GM12878 (cell line): ENCODE data around the gene HNRNPAB. TPM values are rescaled to one million over a fixed set of nuclear protein-coding genes. Genes with fewer than 3 reads are reported as not detected.

ENCODE experiments used
- ATAC-seq: fragments of 200-7000 bp; cut with Tn5 transposase; 3 replicates; pipeline ENCODE4 v1.9.1; 2020; ENCODE audit warnings: mild to moderate bottlenecking, moderate library complexity
- BruUV-seq: library from RNA; stranded (reverse); fragments of 400-500 nt; replicated peaks from 2 replicates; lab custom pipeline; 2021; lab: Mats Ljungman, UMichigan
- CTCF ChIA-PET: fragments of 300-600 bp; sonication (Branson Sonifier 250); formaldehyde crosslinking; extraction: SDS; loops from one replicate; lab custom pipeline; 2021; ENCODE audit warnings: inconsistent platforms; lab: Yijun Ruan, JAX
- POLR2A ChIA-PET: fragments of 350-600 bp; formaldehyde crosslinking; extraction: SDS; loops from one replicate; lab custom pipeline; 2021; ENCODE audit warnings: inconsistent platforms; lab: Charles Lee
- RAD21 ChIA-PET: fragments of 300-600 bp; sonication (Branson Sonifier 250); formaldehyde crosslinking; loops from one replicate; lab custom pipeline; 2023; ENCODE audit warnings: antibody characterized with exemption; ENCODE audit not compliant: unreplicated experiment; lab: Charles Lee
- SMC1A ChIA-PET: fragments of 300-600 bp; sonication (Branson Sonifier 250); formaldehyde crosslinking; loops from one replicate; lab custom pipeline; 2023; ENCODE audit not compliant: unreplicated experiment, uncharacterized antibody; lab: Charles Lee
- DNase-seq: peaks from one replicate; pipeline ENCODE4 v3.0.0-alpha.2; 2011; ENCODE audit warnings: low read depth, low spot score
- FAIRE-seq: peaks from 3 replicates; lab custom pipeline; 2011; peaks lifted over from hg19 to GRCh38; lab: Jason Lieb, UNC
- H2AFZ ChIP-seq: 2 replicates; pipeline ENCODE4 v1.6.0; 2011; ENCODE audit warnings: low read depth, low read length, control low read depth; ENCODE audit not compliant: control insufficient read depth
- H3K27ac ChIP-seq: 2 replicates; pipeline ENCODE4 v1.5.1; 2011; ENCODE audit warnings: control low read depth; ENCODE audit not compliant: control insufficient read depth, insufficient read depth
- H3K27me3 ChIP-seq, 2 experiments: replicated peaks in 1 of 2; 2 replicates each; pipeline versions ENCODE4 v1.6.0 to v1.6.1; 2011; ENCODE audit warnings: low read length in 1 of 2; ENCODE audit not compliant: control insufficient read depth in 2 of 2, insufficient read depth in 2 of 2
- H3K36me3 ChIP-seq, 2 experiments: 2 replicates each; pipeline ENCODE4 v1.5.1; 2011; ENCODE audit warnings: low read length in 1 of 2; ENCODE audit not compliant: control insufficient read depth in 2 of 2, insufficient read depth in 2 of 2
- H3K4me1 ChIP-seq: 2 replicates; pipeline ENCODE4 v1.6.1; 2011; ENCODE audit warnings: mild to moderate bottlenecking, low read length, moderate library complexity, mixed read lengths; ENCODE audit not compliant: control insufficient read depth, insufficient read depth
- H3K4me2 ChIP-seq: 2 replicates; pipeline ENCODE4 v1.6.0; 2011; ENCODE audit warnings: control low read depth; ENCODE audit not compliant: control insufficient read depth, insufficient read depth
- H3K4me3 ChIP-seq: fragments of 200-600 bp; sonication (generic); 2 replicates; pipeline ENCODE4 v1.5.1; 2016
- H3K79me2 ChIP-seq: 2 replicates; pipeline ENCODE4 v1.6.0; 2011; ENCODE audit warnings: low read length; ENCODE audit not compliant: control insufficient read depth, insufficient read depth
- H3K9ac ChIP-seq: 2 replicates; pipeline ENCODE4 v1.8.0; 2011; ENCODE audit warnings: low read length, control low read depth, mixed read lengths; ENCODE audit not compliant: control insufficient read depth, insufficient read depth
- H3K9me3 ChIP-seq: replicated peaks from 3 replicates; pipeline ENCODE4 v1.5.1; 2011; ENCODE audit warnings: mild to moderate bottlenecking, low read length; ENCODE audit not compliant: control insufficient read depth, insufficient read depth
- H4K20me1 ChIP-seq: 2 replicates; pipeline ENCODE4 v1.6.0; 2011; ENCODE audit not compliant: control insufficient read depth, insufficient read depth
- ETV6 ChIP-seq, 2 experiments: fragments of 450-650 bp in 1 of 2; IDR thresholded peaks in 1 of 2; conservative IDR thresholded peaks in 1 of 2; 2 replicates each; pipeline ENCODE4 v1.6.1; 2014; ENCODE audit warnings: antibody characterized with exemption in 1 of 2, borderline replicate concordance in 1 of 2, low read depth in 1 of 2, mild to moderate bottlenecking in 1 of 2, moderate library complexity in 1 of 2
- HDAC2 ChIP-seq: fragments of 200-600 bp; sonication (generic); IDR thresholded peaks from 2 replicates; pipeline ENCODE4 v1.6.1; 2017
- IKZF2 ChIP-seq, 2 experiments: fragments of 450-650 bp; IDR thresholded peaks; 2 replicates each; pipeline ENCODE4 v1.6.1; 2017; ENCODE audit warnings: mild to moderate bottlenecking in 2 of 2, moderate library complexity in 2 of 2
- NFYB ChIP-seq: IDR thresholded peaks from 2 replicates; pipeline ENCODE4 v1.6.1; 2011; ENCODE audit warnings: low read depth, mild to moderate bottlenecking, low read length, improper control_type of control experiment, moderate library complexity; ENCODE audit not compliant: insufficient read depth
- NR2C1 ChIP-seq: fragments of 450-650 bp; IDR thresholded peaks from 2 replicates; pipeline ENCODE4 v1.6.1; 2017; ENCODE audit warnings: antibody characterized with exemption, mild to moderate bottlenecking, moderate library complexity
- NR2F1 ChIP-seq: fragments of 450-650 bp; conservative IDR thresholded peaks from 2 replicates; pipeline ENCODE4 v1.6.1; 2017; ENCODE audit warnings: mild to moderate bottlenecking
- RBBP5 ChIP-seq: fragments of 200-600 bp; sonication (generic); conservative IDR thresholded peaks from 2 replicates; pipeline ENCODE4 v1.6.1; 2016
- SMAD1 ChIP-seq: fragments of 450-650 bp; IDR thresholded peaks from 2 replicates; pipeline ENCODE4 v1.6.1; 2018; ENCODE audit warnings: mild to moderate bottlenecking, low read depth; ENCODE audit not compliant: partially characterized antibody
- SUZ12 ChIP-seq: fragments of 200-600 bp; sonication (generic); IDR thresholded peaks from one replicate; pipeline ENCODE4 v1.6.1; 2018; ENCODE audit warnings: antibody characterized with exemption, mild to moderate bottlenecking; ENCODE audit not compliant: unreplicated experiment
- ZBED1 ChIP-seq: IDR thresholded peaks from 2 replicates; pipeline ENCODE4 v1.6.1; 2016; ENCODE audit warnings: borderline replicate concordance
- WGBS: methylation state at CpG from one replicate; pipeline ENCODE4 v1.1.6; 2016; ENCODE audit warnings: low lambda C conversion rate; ENCODE audit not compliant: insufficient replicate concordance, insufficient coverage; ENCODE audit errors: missing lambda C conversion rate; 5-methylcytosine and 5-hydroxymethylcytosine counted together
- in situ Hi-C: fragments of 300-500 bp; cut with MboI; formaldehyde crosslinking; loops from 9 replicates; pipeline ENCODE4 v1.14.3; 2018; ENCODE audit warnings: mixed read lengths
- intact Hi-C: fragments of 100-400 bp; cut with micrococcal nuclease; formaldehyde crosslinking; loops from one replicate; pipeline ENCODE4 v1.14.2; 2022; ENCODE audit not compliant: unreplicated experiment
- polyA plus RNA-seq, 11 experiments: library from polyadenylated mRNA; depleted of rRNA in 4 of 11; unstranded in 6 of 11; stranded (reverse) in 5 of 11; fragments of >200 nt; fragmentation: Nextera tagmentation in 4 of 11; fragmentation: Illumina TruSeq in 1 of 11; extraction: Ambion mirVana in 4 of 11; extraction: Trizol in 1 of 11; gene quantifications; 1 replicate in 1 of 11; 2 replicates in 10 of 11; pipeline versions ENCODE4 v1.2.1 to v1.2.3, GENCODE V29; 2011 to 2016; ENCODE audit warnings: inconsistent platforms in 2 of 11, missing spikeins in 2 of 11, low read depth in 1 of 11
- total RNA-seq, 4 experiments: library from RNA; depleted of rRNA in 3 of 4; stranded (reverse); fragments of >200 nt in 3 of 4; fragmentation: Illumina TruSeq in 1 of 4; extraction: Trizol in 1 of 4; gene quantifications; 2 replicates each; pipeline versions ENCODE4 v1.2.1 to v1.2.3, GENCODE V29; 2013 to 2021
- TF ChIP-seq, protein P1 (sequence below): fragments of 450-650 bp; IDR thresholded peaks from 2 replicates; pipeline ENCODE4 v1.6.1; 2017; ENCODE audit warnings: mild to moderate bottlenecking
- TF ChIP-seq, protein P2 (sequence below): fragments of 450-650 bp; IDR thresholded peaks from 2 replicates; pipeline ENCODE4 v1.6.1; 2014; ENCODE audit warnings: mild to moderate bottlenecking

Gene HNRNPAB
- total and polyA plus RNA-seq, 10 of the 15 experiments (the other 5 are each of a cell fraction or from before 2014, with no cell fraction given): 42.3 to 330 (median 230) TPM

DNA sequence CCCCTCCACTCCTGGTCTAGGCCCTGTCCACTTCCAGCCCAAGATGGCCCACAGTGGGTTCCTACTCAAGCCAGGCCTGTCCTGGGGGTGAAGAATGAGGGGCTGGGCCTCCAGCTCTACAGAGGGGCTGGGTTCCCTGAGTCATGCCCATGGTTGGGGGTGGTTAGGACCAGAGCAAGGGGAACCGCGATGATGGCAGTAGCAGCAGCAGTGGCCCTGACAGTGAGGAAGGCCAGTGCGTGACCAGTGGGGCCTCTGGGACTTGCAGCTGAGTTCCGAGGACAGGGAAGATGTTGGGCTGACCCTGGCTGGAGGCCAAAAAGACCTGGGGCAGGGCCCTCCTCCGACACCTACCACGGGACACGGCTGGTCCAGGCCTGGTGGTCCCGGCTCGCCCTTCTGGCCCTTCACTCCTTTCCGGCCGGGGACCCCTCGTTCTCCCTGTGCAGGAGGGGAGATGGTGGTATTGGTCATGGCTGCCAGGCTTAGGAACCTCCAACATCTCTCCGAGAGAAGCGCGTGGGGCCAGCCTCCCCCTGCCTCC is 37.4 kb downstream of the HNRNPAB start:
- ChIA-PET POLR2A (no interaction called here), SMC1A (no interaction called here), RAD21 (no interaction called here), CTCF (no interaction called here)
- WGBS: 77% methylated on average over 13 of the region's 15 CpGs
- intact Hi-C loops: no loop called here
- no peak for FAIRE-seq
- no peak for TF ChIP-seq SUZ12
- TF ChIP-seq RBBP5: no peak
- TF ChIP-seq NFYB: no peak
- TF ChIP-seq, protein P1, sequence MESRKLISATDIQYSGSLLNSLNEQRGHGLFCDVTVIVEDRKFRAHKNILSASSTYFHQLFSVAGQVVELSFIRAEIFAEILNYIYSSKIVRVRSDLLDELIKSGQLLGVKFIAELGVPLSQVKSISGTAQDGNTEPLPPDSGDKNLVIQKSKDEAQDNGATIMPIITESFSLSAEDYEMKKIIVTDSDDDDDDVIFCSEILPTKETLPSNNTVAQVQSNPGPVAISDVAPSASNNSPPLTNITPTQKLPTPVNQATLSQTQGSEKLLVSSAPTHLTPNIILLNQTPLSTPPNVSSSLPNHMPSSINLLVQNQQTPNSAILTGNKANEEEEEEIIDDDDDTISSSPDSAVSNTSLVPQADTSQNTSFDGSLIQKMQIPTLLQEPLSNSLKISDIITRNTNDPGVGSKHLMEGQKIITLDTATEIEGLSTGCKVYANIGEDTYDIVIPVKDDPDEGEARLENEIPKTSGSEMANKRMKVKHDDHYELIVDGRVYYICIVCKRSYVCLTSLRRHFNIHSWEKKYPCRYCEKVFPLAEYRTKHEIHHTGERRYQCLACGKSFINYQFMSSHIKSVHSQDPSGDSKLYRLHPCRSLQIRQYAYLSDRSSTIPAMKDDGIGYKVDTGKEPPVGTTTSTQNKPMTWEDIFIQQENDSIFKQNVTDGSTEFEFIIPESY: no peak
- no peak for TF ChIP-seq ZBED1
- Histone ChIP-seq H3K27ac (no peak overlapping the region), H3K9ac (no peak overlapping the region), H2AFZ (no peak overlapping the region), H3K4me1 (peaks cover 42% of the 10 kb centered on the region), H3K79me2 (no peaks in the 10 kb centered on the region), H4K20me1 (no peaks in the 10 kb centered on the region), H3K36me3 (no peaks in the 10 kb centered on the region), H3K27me3 (no peaks in the 10 kb centered on the region), H3K9me3 (no peaks in the 10 kb centered on the region), H3K4me2 (0 out of 2 replicates have a peak overlapping the region, but pooled peaks have one; percentile 3), H3K4me3 (no peak overlapping the region)
- no peak for ATAC-seq
- BruUV-seq: no TSS peak
- in situ Hi-C loops: no loop called here
- no peak for DNase-seq

DNA sequence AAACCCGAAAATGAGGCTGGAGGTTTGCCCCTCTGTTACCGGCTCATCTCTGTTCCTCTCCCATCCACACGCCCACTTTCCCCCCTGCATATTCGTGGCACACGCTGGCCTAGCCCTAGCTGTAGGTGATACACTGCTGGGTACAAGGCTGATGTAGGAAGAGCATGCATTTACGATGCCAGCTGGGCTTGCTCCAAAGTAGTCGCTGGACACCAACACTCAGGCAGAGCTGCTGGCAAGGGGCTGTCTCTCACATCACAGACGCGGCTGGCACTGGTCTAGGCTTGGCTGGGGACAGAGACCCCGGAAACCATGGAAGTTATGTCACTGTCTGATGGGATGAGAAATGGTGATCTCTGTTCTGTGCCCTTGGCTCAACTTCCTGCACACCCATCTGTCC is 38.1 kb downstream of the HNRNPAB start:
- no peak for FAIRE-seq
- TF ChIP-seq IKZF2 (IDR thresholded peaks at IDR 0.05): no peak
- no peak for TF ChIP-seq HDAC2
- TF ChIP-seq NR2C1: no peak
- TF ChIP-seq, protein P2, sequence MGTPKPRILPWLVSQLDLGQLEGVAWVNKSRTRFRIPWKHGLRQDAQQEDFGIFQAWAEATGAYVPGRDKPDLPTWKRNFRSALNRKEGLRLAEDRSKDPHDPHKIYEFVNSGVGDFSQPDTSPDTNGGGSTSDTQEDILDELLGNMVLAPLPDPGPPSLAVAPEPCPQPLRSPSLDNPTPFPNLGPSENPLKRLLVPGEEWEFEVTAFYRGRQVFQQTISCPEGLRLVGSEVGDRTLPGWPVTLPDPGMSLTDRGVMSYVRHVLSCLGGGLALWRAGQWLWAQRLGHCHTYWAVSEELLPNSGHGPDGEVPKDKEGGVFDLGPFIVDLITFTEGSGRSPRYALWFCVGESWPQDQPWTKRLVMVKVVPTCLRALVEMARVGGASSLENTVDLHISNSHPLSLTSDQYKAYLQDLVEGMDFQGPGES: no peak
- TF ChIP-seq SMAD1: no peak
- TF ChIP-seq ETV6 (conservative IDR thresholded peaks at IDR 0.05 in 1 of 2, IDR thresholded peaks at IDR 0.05 in 1 of 2; ENCODE audit: borderline replicate concordance in 1 of 2, low read depth in 1 of 2): no peak
- no peak for TF ChIP-seq NR2F1
- no peak for ATAC-seq
- WGBS: 68% methylated on average over 10 of the region's 10 CpGs
- RAD21 ChIA-PET: no interaction called here
- Histone ChIP-seq H3K4me2 (no peak overlapping the region), H3K4me3 (no peak overlapping the region), H4K20me1 (no peaks in the 10 kb centered on the region), H3K27ac (no peak overlapping the region), H3K36me3 (no peaks in the 10 kb centered on the region), H2AFZ (no peak overlapping the region), H3K79me2 (no peaks in the 10 kb centered on the region), H3K4me1 (peaks cover 36% of the 10 kb centered on the region), H3K9me3 (no peaks in the 10 kb centered on the region), H3K9ac (no peak overlapping the region), H3K27me3 (no peaks in the 10 kb centered on the region)
- DNase-seq: no peak
- in situ Hi-C loops (no loop called here), intact Hi-C loops (no loop called here)
- SMC1A ChIA-PET: no interaction called here
- no TSS peak for BruUV-seq
- POLR2A ChIA-PET: no interaction called here
- CTCF ChIA-PET: no interaction called here
